NCI-H69 (cell line): Measurements from ENCODE around the gene SVIP.

Experiments
- DNase-seq: peaks from one replicate; lab custom pipeline; 2025; lab: John Stamatoyannopoulos, UW

SVIP gene, protein sequence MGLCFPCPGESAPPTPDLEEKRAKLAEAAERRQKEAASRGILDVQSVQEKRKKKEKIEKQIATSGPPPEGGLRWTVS

DNA sequence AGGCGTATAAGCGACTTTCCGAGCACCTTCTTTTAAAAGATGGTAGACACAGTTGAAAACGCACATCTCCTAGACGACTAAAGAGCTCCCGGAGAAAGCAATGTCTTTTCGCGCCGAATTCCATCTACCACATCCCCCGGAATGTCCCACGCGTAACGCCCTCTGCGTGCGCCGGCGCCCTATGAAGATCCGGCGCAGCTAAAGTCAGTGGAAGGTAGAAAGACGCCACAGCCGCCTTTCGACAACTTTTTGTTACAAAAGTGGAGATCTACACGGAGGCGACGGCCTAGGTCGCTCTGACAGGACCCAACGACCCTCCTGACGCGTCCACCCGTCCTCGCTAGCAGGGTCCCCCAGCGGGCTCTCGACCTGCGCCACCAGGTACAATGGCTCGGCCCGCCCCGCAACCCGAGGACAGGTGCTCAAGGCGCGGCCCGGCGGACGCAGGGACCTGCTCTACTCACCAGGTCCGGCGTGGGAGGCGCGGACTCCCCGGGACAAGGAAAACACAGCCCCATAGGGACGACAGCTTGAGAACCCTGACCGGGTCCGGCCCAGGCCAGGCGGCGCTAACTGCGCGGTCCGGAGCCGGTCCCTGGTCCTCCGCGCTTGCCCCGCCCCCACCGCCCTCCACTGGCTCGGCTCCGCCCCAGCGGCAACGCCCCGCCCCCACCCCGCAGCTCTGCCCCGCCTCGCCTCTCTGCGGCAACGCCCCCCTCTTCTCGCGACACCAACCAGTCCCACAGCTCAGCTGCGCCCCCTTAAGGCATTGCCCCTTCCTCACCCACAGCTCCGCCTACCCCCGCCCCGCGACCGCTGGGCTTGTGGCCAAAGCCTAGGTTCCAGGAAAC is at the start of gene SVIP:
Gene SVIP (minus strand): TSS at position 571 of the 851 bp plus-strand sequence. CDS start 53 bp downstream, at position 518.
- peak; percentile 98 for DNase-seq

DNA sequence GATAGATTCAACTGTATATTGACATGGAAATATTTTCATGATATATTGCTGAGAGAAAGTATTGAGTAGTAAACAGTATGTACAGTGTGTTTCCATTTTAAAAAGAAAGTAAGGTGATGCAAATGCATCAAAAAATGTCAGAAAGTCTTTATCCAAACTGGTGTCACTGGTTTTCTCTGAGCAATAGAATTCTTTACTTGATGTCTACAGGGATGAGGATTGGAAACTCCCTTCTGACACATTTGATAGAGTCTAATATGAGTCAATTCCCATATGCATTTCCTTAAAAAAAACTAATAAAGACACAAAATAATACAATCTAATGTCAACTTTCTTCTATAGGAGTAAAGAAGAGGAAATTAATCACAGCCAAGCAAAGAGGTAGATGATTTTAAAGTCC is 49.0 kb upstream of the SVIP start:
- no peak for DNase-seq

DNA sequence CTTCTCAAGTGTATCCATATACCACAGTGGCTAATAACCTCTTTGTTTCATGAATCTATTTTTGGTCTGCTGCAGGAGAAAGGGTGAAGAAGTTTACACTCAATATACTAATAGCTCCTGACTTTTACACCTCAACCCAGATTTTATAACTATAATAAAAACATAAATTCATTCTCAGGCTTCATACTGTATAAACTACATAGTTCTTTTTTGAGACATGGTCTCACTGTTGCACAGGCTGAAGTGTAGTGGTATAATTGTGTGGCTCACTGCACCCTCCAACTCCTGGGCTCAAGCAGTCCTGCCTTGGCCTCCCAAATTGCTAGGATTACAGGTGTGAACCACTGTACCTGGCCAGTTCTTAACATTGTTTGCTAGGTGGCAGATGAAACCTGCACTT is 48.4 kb upstream of the SVIP start:
- no peak for DNase-seq

DNA sequence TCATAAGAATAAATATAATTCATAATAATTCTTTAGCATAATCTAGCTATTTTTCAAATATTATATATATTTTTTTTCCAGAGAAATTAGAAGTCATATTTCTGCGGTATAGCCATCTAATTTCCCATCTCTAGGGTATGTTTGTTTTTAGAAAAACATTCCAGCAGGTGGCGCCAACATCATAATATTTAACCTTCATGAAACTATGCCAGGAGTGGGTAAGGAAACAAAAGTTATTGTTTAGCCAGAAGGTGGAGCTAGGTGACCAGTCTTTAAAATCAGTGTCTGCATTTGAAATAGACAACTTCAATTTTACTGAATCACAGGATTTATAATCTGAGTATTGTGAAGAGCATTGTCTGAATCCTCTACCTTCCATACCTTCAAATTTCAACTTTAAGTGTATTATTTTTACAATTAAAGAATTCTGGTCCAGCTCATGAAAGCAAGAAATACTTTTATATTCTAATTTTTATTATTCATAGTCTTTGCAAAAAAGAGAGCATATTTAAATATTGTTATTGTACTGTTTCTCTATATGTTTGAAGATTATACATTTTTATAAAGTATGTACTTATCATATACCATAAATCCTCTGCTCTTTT is 46.4 kb upstream of the SVIP start:
- peak; percentile 93 for DNase-seq

DNA sequence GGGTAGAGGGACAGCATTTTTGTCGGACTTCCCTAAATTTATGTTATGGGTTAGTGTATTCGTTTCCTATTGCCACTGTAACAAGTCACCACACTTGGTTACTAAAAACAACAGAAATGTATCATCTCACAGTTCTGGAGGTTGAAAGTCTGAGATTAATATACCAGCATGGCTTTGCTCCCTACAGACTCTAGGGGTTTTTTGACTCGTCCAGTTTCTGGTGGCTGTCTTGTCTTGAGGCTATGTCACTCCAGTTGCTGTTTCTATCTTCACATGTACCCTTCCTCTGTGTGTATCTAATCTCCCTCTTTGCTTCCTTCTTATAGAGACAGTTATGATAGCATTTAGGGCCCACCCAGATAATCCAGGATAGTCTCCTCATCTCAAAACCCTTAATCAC is 39.7 kb upstream of the SVIP start:
- DNase-seq = no peak

DNA sequence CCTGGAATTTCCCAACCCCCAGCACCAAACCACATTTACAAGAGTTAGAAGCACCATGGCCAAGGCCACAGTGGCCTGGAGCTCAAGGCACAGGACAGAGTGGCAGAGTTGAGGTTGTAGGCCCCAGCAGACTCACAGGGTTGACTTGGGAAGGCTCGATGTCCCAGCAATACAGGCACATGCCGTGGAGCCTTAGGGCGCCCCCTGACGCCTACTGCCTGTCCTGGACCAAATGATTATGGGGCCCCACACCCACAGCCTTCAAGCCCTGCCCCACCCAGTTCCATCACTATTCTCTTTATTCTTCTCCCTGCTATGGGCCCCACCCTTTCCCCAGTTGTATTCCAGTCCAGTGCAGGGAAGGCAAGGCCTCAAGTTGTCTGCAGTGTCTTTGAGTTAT is 30.6 kb upstream of the SVIP start, which contains the start of gene CCDC179:
Gene CCDC179 (minus strand): TSS at position 234 of the 400 bp plus-strand sequence. CDS start 53 bp downstream, at position 181.
- DNase-seq = no peak

DNA sequence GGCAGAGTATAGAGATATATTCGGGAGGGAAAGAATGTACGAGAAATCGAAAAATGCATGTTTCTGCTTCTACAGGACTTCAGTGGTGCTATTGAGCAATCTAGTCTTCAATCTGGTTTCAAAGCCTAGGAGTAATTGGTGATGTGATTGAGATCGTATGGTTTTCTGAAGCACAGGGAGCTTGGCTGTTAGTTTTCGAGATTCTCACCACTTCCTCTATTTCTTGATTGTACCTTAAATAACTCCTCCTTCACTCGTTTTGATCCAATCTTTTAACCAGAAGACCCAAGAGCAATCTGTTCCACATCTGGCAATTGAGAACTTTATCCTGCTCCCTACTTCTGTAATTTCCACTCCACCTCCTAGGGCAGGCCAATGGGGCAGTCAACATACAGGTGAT is 30.2 kb upstream of the SVIP start:
- no peak for DNase-seq

DNA sequence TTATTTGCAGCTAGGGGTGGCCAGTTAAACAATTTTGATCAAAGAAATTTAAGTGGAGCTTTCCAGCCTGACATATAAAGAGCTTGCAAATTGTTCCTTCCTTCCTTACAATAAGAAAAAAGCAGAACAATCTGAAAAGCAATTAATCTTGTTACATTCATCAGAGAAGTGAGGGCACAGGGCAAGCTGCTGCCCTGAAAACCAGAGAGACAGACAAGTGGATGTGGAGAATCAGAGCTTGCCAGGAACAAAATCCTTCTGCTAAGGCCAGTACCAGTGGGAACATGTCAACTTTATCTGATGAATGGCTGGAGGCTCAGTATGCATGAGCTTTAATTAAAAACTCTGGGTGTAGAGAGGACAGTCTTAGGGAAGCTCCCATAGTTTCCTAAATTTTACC is 21.9 kb upstream of the SVIP start:
- peak; percentile 14 for DNase-seq

DNA sequence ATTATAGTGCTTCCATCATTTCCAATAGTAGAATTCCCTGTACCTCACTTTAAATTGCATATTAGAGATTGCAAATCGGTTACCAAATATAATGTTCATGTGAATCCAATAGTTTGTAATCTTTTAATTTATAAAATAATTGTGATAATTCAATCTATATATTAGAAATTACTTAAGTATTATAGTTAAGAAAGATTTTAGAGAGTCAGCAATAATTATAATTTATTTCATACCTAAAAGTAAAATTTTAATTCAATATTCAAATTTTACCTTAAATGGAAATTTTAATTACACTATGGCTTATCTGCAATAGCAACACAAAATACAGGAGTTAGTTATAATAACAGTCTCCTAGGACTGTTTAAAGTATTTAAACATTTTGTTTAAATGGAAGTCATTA is 17.1 kb upstream of the SVIP start:
- no peak for DNase-seq

DNA sequence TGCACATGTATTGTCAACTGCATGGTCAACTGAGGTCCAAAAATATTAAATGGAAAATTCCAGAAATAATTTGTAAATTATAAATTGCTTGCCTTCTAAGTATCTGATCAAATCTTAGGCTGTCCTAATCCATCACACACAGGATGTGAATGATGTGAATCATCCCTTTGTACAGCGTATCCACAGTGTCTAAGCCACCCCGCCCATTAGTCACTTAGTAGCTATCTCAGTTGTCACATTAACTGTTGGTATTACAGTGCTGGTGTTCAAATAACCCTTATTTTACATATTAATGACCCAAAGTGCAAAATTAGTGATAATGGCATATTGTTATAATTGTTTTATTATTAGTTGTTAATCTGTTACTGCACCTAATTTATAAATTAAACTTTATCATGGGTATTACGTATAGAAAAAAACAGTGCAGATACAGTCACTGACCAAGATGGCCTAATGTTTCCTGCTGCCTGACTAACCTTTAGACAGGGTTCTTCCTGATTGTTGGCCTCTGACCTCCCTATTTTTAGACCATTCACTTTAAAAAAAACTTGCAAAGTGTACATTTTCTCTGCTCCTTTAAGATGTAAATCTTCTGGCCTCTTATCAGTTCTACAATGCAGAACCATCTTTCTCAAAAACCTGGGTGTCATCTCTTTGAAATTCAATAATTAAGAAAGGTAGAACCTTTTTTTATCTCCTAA is 2.9 kb upstream of the SVIP start:
- no peak for DNase-seq

DNA sequence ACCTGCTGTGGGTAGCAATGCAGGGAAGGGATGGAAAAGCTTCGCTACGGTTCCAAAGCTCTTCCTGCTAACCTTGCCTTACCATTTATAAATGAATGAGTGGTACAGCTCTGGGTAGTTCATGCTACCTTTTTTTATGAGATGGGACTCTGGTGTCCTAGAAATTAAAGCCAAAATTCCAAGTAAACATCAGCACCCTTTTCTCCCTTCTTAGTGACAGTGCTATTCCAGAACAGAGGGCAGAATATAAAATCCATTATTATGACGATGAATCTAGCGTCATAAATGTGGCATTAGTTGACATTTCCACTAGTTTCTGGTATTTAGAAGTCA is 447 bp upstream of the SVIP start:
- no peak for DNase-seq

DNA sequence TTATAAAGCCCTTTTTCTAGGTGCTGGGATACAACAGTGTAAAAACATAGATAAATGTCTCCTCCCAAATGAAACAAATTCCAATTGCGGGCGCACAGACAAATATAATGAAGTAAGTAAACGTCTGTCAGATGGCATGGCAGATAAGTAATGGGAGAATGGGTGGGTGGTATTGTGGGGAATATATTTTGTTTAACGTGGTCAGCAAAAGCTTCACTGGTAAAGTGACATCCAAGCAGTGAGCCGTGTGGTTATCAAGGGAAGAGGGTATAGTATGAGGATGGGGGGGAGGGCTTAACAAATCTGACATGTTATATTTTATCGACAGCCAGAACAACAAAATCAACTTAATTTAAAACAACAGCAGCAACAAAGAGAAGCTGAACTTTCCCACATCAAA is 1.2 kb downstream of the SVIP start:
- peak; percentile 56 for DNase-seq

DNA sequence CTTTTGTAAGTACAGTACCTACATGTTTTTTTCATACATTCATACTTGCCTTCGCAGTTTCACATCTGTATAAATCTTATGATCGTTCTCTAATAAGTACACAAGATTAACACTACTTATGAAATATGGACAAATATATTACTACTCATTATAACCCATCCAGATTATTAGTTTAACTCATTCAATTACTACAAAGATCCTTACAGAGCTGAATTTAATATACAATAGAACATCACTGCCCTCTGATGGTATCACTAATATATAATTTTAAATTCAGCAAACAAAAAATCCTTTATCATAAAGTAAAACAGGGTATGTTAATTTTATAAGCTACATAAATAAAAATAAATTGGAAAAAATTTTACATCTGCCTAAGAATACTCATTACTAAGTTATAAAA is 7.4 kb downstream of the SVIP start:
- no peak for DNase-seq

DNA sequence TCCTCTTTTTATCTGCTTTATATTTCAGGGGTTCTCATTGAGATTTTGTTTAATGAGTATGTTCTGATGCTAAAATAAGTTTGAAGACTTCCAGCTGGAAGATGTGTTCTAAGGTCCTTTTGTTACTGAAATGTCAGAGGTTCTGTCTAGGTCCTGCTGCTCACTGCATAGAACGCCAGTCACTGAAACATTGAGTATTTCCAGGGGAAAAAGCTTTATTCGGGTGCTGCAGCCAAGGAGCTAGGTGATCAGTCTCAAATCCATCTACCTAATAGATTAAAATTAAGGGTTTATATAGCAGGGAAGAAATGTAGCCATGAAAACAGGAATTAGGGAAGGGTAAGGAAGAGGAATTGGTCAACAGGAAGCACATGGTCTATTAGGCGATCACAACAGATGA is 19.7 kb downstream of the SVIP start:
- DNase-seq = no peak

DNA sequence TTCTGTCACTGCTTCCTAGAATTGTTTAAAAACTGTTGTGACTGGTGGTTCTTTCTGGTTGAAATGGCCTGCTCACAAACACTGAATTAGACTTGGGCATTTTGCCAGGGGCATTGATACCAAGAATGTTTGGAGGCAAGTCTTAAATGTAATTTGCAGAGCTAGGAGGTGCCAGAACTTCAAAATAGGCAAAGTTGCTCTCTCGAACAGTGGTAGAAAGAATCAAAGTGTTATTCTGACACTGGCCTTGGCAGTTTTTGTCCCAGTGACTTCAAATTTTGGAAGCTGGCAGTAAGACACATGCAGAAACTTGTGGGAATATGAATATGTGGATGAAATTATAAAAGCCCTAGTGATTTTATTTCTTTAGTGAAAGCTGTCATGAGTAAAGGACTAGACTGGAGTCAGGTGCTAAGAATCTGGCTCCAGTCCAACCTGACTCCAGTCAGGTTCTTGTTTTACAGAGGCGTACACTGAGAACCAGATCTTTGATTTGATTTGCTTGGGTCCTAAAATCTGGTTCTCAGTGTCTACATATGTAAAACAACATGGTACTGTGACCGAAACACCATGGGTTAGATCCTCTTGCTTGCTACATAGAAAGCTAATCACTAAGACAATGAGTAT is 20.9 kb downstream of the SVIP start:
- DNase-seq = no peak

DNA sequence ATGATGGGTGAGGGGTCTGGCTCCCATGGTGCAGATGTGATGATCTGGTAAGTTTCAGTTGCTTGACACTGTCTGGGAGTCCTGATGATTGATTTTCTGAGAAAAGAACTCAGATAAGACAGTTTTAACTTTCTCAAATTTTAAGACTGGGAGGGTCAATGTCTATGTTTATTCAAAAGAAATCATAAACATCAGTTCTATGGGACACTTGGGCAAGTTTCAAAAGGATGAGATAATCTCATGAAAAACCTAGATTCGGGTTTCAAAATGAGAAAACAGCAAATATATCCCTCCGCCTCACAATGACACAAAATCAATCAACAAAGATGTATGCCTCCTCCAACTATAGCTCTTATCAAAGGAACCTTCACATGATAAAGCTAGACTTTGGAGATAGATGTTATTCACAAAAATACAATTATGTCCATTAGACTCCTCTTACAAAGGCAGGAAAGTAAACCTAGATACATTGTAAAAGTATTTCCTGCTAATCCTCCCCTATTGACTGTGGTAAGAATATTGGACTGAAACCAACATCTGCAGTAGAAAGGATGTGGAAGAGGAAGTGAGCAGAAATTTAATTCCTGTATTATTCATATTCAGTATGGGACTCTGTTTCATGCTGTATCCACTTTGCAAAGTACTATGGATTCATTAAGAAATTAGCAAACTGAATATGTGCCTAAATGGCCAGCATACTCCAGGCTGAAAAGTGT is 21.6 kb downstream of the SVIP start:
- no peak for DNase-seq

DNA sequence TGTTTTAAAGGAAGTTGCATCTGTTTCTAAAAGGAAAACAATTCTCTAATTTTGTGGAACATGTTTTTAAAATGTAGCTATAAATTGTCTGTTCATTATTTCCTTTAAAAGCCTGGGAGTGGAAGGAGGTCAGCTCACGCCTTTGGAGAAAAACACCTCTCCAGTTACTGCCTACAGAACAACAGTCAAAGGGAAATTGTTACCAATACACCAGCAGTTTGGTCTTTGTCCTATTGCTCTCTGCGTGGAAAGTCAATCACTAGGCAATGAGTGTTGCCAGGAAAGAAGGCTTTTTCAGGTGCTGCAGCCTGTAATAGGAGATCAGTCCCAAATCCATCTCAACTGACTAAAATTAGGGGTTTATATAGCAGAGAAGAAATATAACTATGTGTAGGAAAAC is 22.2 kb downstream of the SVIP start:
- no peak for DNase-seq

DNA sequence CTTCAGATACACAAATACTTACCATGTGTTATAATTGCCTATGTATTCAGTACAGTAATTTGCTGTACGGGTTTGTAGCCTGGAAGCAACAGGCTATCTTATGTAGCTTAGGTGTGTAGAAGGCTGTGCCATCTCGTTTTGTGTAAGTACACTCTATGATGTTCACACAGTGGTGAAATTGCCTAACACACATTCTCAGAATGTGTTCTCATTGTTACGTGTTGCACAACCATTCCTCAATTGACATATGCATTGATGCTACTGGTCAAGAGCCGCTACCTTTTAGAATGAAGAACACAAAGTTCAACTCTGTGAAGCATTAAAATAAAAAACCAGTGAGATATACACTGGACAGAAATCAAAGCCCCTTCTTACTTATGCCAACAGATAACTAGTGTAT is 26.7 kb downstream of the SVIP start:
- DNase-seq = no peak

DNA sequence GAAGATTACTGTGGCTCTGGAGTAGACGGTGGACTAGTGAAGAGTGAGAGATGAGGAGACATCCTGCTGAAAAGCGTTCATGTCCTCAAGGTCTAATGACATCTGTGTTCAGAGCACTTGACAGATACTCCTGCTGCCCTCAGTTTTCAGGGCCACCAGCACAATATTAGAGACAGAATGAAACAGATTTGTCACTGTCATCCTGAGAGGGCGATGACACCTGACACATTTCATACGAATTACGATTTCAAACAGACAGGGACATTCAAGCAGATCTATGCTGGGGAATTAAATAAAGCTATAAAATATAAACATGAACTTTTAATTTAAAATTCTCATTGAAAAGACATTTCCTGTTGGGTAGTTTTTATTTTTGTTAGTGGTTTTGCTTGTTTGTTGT is 29.1 kb downstream of the SVIP start:
- DNase-seq = no peak

DNA sequence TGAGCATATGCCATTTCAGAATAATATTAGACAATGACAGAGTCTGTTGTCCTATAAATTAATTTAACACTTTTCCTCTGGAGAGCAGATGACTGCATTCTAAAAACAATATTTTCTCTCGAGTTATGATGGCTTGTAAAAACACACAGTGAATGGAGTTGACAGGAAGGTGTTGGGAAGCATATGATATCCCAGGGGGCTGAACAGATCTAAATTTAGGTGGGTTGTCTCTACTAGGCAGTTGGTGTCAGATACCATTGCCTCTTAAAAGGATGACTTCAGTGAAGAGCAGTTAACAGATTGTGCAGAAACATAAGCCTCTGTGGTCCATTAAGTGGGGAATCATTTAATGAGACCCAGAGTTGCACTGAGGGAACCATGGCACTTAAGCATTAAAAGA is 30.7 kb downstream of the SVIP start:
- DNase-seq = peak; percentile 79

DNA sequence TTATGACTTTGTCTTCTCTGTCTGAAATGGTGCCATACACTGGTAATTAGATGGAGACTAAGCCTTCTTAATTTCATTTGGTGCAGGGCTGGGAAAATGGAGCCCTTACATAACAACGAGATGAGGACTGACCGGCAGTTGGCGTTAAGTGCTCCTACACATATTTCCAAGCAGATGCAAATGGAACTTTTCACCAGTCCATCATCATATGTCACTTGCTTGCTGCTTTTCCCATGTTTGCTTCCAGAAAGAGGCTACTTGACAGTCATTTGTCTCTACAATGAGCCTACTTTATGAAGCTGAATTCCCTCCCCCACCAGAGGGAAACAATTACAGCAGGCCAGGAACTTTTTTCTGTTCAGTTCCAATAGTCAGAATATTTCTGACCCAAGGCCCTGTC is 32.6 kb downstream of the SVIP start:
- peak; percentile 9 for DNase-seq

DNA sequence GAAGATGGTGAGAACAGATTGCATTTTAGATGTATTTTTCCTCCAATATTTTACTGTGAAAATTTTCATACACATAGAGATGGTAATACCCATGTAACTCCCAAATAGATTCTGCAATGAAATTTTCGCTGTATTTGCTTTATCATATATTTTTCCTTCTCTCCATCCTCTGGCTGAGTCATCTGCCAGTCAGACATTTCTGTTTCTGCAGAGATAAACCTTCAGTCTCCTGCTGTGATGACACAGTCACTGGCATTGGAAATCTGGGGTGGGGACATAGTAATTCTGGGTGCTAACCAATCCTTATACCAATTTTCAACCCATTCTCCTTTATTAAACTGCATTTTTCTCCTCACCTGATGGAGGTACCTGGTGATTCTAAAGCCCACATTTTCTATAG is 33.7 kb downstream of the SVIP start:
- peak; percentile 7 for DNase-seq
